NB4 (cell line): ENCODE data around the gene RNASET2.

ENCODE experiments used
- MYC ChIP-seq: IDR thresholded peaks from 2 replicates; pipeline ENCODE4 v1.6.1; 2011; ENCODE audit warnings: low read depth, low read length
- POLR2A ChIP-seq: IDR thresholded peaks from 2 replicates; pipeline ENCODE4 v1.6.1; 2011; ENCODE audit warnings: mild to moderate bottlenecking; ENCODE audit not compliant: insufficient read length; ENCODE audit errors: extremely low read depth
- TF ChIP-seq, protein P1 (sequence below): IDR thresholded peaks from one replicate; pipeline ENCODE4 v1.5.1; 2012; ENCODE audit warnings: low read depth, low read length
- TF ChIP-seq, protein P2 (sequence below): IDR thresholded peaks from 2 replicates; pipeline ENCODE4 v1.6.1; 2011; ENCODE audit warnings: low read depth, low read length

DNA sequence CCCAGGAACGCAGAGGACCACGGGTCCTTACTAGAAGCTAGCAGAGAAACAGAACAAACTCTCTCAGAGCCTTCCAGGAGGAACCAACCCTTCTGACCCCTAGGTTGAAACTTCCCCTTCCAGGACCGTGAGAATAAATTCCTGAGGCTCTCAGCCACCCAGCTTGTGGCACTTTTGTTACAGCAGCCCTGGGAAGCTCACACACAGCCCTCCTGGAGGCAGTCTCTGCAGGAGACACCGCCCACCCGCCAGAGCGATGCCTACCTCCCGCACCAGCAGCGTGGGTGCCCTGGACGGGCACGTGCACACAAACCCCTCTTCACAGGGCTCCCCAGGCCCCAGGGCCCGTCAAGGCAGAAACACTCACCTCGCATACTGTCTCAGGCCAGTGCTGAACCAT lies 4.2 kb downstream of the RNASET2 start:
- TF ChIP-seq, protein P1, sequence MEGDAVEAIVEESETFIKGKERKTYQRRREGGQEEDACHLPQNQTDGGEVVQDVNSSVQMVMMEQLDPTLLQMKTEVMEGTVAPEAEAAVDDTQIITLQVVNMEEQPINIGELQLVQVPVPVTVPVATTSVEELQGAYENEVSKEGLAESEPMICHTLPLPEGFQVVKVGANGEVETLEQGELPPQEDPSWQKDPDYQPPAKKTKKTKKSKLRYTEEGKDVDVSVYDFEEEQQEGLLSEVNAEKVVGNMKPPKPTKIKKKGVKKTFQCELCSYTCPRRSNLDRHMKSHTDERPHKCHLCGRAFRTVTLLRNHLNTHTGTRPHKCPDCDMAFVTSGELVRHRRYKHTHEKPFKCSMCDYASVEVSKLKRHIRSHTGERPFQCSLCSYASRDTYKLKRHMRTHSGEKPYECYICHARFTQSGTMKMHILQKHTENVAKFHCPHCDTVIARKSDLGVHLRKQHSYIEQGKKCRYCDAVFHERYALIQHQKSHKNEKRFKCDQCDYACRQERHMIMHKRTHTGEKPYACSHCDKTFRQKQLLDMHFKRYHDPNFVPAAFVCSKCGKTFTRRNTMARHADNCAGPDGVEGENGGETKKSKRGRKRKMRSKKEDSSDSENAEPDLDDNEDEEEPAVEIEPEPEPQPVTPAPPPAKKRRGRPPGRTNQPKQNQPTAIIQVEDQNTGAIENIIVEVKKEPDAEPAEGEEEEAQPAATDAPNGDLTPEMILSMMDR = no peak
- TF ChIP-seq POLR2A = no peak
- TF ChIP-seq, protein P2, sequence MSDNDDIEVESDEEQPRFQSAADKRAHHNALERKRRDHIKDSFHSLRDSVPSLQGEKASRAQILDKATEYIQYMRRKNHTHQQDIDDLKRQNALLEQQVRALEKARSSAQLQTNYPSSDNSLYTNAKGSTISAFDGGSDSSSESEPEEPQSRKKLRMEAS = no peak
- TF ChIP-seq MYC = no peak
